ENCODE results near the gene LDLRAD2.

DNA sequence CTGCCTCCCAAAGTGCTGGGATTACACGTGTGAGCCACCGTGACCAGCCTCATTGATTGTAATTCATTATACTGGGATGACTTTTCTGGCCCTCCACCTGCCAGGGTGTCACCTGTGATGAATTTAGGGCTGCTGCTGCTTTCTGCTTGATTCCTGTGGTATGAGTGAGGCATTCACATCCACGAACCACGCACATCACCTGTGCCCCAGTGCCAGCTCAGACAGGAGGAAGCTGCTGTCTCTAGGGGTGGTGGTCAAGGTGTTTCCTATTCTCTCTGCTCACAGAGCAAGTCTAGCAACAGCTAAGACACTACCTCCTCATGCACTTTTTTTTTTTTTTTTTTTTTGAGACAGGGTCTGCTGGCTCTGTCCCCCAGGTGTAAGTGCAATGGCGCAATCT, 12.3 kb upstream of the LDLRAD2 start:
- TF ChIP-seq CTCF (IDR thresholded peaks at IDR 0.05) = no peak
- no peak for TF ChIP-seq POLR2A (IDR thresholded peaks at IDR 0.05)

All from thyroid gland (tissue), 4 donors.